Body of pancreas (tissue), 4 donors: ENCODE data around the gene HES5. TPM values are rescaled to one million over a fixed set of nuclear protein-coding genes. Genes with fewer than 3 reads are reported as not detected.

Experiments
- ATAC-seq: fragments of 150-250 bp; one replicate; pipeline ENCODE4 v1.9.1; 2016
- DNase-seq, 4 donors: peaks; one replicate each; pipeline ENCODE4 v3.0.0-alpha.2; 2019
- H3K27ac ChIP-seq, 4 donors: fragments of 200-600 bp; sonication (generic); 1 replicate in 3 of 4; 2 replicates in 1 of 4; pipeline versions ENCODE4 v1.5.1 to v1.6.1; 2016 to 2019; ENCODE audit warnings: mild to moderate bottlenecking in 1 of 4, mixed read lengths in 1 of 4, moderate library complexity in 1 of 4
- H3K27me3 ChIP-seq, 2 donors: fragments of 200-600 bp; sonication (generic); one replicate each; pipeline ENCODE4 v1.6.0; 2016; ENCODE audit warnings: mild to moderate bottlenecking in 1 of 2
- H3K36me3 ChIP-seq, 2 donors: fragments of 200-600 bp; sonication (generic); replicated peaks in 1 of 2; 2 replicates each; pipeline ENCODE4 v1.5.1; 2016; ENCODE audit warnings: low read depth in 2 of 2; ENCODE audit not compliant: insufficient read depth in 1 of 2
- H3K4me1 ChIP-seq: fragments of 200-600 bp; sonication (generic); one replicate; pipeline ENCODE4 v1.6.0; 2016
- H3K4me3 ChIP-seq, 2 donors: fragments of 200-600 bp; sonication (generic); 1 replicate in 1 of 2; 2 replicates in 1 of 2; pipeline ENCODE4 v1.5.1; 2016 to 2019
- H3K9me3 ChIP-seq, 3 donors: fragments of 200-600 bp; sonication (generic); 1 replicate in 2 of 3; 2 replicates in 1 of 3; pipeline ENCODE4 v1.5.1; 2016
- POLR2A ChIP-seq, 3 donors: fragments of 450-650 bp; IDR thresholded peaks; one replicate each; pipeline ENCODE4 v1.6.1; 2016; ENCODE audit warnings: antibody characterized with exemption in 3 of 3, mild to moderate bottlenecking in 2 of 3
- WGBS, 2 donors: methylation state at CpG; one replicate each; pipeline ENCODE4 v1.1.5; 2017; 5-methylcytosine and 5-hydroxymethylcytosine counted together
- intact Hi-C: fragments of 100-400 bp; cut with DNase I; formaldehyde crosslinking; loops from one replicate; pipeline ENCODE4 v1.15.1; 2023
- total RNA-seq, 2 donors: library from RNA; depleted of rRNA; stranded (reverse); fragments of >200 nt; gene quantifications; one replicate each; pipeline ENCODE4 v1.1.0, GENCODE V29; 2016
- TF ChIP-seq, protein P1 (sequence below), 7 experiments: fragments of 450-650 bp in 4 of 7; fragments of 200-600 bp in 3 of 7; sonication (generic) in 3 of 7; IDR thresholded peaks; one replicate each; pipeline ENCODE4 v1.5.1; 2016 to 2019; ENCODE audit warnings: antibody characterized with exemption in 7 of 7

The HES5 gene
- total RNA-seq, 2 donors from 2014 or later = not detected

DNA sequence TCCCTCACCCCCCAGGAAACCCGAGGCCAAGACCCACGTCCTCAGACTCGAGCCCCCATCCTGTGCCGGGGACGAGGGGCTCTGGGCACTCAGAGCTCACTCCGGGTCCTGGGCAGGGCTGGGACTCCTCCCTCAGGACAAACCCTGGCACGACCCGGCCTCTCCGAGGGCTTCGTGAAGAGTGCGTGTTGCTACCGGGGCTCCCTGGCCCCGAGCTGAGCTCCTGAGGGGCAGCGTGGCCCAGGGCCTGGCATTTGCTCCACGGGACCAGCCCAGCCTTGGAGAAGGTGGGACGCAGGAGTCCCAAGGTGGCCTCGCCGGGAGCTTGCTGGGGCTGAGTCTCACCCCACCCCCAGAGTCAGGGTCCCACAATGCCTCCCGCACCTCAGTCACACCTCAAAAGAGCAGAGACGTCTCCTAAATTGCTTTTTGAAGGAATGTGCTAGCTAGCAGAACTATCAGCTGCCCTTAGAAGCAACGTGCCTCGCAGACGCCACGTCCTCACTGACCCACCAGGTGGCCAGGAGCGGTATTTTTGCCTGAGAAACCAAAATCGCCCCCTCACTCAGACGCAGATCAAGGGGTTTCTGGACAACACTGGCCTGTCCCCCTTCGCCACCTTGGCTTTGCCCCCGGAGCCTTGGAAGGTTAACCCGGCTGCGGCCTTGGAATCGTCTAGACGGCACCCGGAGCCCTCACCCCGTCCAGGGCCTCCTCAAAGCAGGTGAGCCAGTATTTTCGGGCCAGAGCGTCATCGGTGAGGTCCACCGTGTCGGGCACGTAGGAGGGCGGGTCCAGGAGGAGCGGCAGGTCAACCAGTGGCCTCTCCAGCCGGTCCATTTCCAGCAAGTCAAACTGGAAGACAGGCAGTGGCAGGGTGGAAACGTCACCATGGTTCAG is 14.9 kb downstream of the HES5 start:
- H3K9me3 ChIP-seq = no peaks in the 10 kb centered on the region
- intact Hi-C loops = no loop called here
- H3K4me3 ChIP-seq = no peak overlapping the region
- H3K27me3 ChIP-seq = no peaks in the 10 kb centered on the region
- H3K4me1 ChIP-seq = no peaks in the 10 kb centered on the region
- no peak overlapping the region for H3K27ac ChIP-seq
- ATAC-seq (no peak), DNase-seq (no peak)
- H3K36me3 ChIP-seq = peaks cover 42 to 58% of the 10 kb centered on the region in 2 donors
- TF ChIP-seq, protein P1, sequence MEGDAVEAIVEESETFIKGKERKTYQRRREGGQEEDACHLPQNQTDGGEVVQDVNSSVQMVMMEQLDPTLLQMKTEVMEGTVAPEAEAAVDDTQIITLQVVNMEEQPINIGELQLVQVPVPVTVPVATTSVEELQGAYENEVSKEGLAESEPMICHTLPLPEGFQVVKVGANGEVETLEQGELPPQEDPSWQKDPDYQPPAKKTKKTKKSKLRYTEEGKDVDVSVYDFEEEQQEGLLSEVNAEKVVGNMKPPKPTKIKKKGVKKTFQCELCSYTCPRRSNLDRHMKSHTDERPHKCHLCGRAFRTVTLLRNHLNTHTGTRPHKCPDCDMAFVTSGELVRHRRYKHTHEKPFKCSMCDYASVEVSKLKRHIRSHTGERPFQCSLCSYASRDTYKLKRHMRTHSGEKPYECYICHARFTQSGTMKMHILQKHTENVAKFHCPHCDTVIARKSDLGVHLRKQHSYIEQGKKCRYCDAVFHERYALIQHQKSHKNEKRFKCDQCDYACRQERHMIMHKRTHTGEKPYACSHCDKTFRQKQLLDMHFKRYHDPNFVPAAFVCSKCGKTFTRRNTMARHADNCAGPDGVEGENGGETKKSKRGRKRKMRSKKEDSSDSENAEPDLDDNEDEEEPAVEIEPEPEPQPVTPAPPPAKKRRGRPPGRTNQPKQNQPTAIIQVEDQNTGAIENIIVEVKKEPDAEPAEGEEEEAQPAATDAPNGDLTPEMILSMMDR (IDR thresholded peaks at IDR 0.05) = no peak
- no peak for TF ChIP-seq POLR2A (IDR thresholded peaks at IDR 0.05)
- 93% methylated on average over 24 to 45 of the region's 45 CpGs for WGBS, 2 donors

DNA sequence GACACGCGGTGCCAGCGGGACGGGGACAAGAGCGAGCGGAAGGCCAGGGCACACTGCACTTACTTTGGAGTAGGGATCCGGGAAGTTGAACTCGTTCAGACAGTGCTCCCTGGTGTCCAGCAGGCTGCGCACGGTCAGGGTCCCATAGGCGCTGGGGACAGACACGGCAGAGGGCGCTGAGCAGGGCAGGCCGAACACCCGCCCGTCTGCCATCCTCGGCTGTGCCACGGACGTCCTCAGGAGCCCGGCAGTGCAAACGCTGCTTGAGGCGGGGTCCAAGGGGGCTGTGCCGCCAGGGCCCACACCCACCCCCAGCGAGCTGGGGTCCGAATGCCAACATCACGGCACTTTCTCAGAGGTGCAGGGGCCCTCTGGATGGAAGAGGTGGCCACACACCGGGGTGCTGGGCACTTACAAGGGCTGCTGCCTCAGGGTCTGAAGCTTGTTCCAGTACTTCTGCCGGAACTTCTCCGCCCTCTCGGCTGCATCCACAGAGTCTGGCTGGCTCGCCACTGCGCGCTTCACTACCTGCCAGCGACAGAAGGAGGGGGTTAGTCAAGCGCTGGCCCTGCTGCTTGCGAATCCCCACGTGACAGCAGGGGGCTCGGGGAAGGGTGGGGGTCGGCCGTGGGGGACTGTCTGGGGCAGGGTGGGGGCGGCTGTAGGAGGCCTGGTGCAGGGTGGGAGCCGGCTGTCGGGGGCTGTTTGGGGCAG is 16.0 kb downstream of the HES5 start:
- Histone ChIP-seq H3K27me3 (no peaks in the 10 kb centered on the region), H3K36me3 (peaks cover 46 to 52% of the 10 kb centered on the region in 2 donors), H3K9me3 (no peaks in the 10 kb centered on the region), H3K4me1 (no peaks in the 10 kb centered on the region), H3K27ac (no peak overlapping the region), H3K4me3 (no peak overlapping the region)
- WGBS, 2 donors = 95 to 96% methylated on average over 24 to 38 of the region's 43 CpGs
- intact Hi-C loops = no loop called here
- DNase-seq (no peak), ATAC-seq (no peak)
- TF ChIP-seq, protein P1 (IDR thresholded peaks at IDR 0.05) = no peak
- TF ChIP-seq POLR2A (IDR thresholded peaks at IDR 0.05) = no peak

DNA sequence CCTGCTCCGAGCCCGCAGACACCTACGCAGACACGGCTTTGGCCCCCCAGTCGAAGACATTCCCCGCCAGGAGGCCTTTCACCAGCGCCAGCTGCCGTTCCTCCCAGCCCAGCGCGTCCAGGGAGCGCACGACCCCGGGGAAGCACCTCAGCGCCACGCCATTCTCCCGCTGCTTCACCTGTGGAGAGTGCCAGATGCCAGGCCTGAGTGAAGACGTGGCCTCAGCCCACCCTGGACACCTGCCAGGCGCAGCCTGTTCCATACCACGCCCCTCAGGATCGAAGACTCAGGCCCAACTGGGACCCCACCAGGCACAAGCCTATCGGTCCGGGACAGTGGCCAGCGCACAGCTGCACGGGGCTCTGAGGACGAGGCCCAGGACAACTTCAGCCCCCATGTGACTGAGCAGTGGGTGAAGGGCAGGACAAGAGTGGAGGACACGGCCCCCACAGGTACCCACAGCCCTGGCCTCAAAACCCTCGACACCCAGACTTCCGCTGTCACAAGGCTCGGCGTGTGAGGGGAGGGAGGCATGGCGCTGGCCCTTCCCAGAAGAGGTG is 17.1 kb downstream of the HES5 start:
- Histone ChIP-seq H3K27ac (no peak overlapping the region), H3K36me3 (peaks cover 41 to 44% of the 10 kb centered on the region in 2 donors), H3K4me3 (no peak overlapping the region), H3K4me1 (no peaks in the 10 kb centered on the region), H3K9me3 (no peaks in the 10 kb centered on the region), H3K27me3 (no peaks in the 10 kb centered on the region)
- intact Hi-C loops = no loop called here
- DNase-seq (no peak), ATAC-seq (no peak)
- 94 to 96% methylated on average over 21 to 31 of the region's 31 CpGs for WGBS, 2 donors
- TF ChIP-seq, protein P1 (IDR thresholded peaks at IDR 0.05) = no peak
- no peak for TF ChIP-seq POLR2A (IDR thresholded peaks at IDR 0.05)

DNA sequence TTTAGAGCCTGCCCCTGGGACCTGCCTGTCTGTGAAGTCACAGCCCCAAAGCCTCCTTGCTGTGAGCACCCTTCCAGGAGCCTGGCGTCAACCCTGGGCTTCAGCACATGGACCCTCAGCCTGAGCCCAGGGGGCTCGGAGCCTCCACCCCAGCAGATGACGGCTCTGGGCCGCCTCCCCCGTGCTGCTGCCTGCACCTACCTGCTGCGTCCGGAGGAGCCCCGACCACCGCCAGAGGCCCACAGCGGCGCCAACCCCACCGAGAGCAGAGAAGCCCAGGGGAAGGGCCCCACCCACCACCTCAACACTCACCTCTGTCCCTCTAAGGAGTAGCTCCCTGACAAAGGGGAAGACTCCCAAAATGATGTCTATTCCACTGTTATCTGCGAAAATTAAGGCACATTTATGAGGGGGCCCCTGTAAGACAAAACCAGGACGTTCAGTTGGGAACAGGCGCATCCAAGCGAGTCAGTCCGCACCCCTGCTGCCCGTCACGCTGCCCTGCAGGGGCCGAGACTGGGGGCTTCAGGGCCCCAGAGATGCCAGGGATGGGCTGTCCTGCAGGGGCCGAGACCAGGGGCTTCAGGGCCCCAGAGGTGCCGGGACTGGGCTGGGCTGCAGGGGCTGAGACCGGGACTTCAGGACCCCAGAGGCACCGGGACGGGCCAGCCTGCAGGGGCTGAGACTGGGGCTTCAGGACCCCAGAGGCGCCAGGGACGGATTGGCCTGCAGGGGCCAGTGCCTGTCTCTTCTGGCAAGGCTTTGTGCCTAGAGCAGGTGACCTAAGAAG is 19.5 kb downstream of the HES5 start:
- intact Hi-C loops = no loop called here
- no peak for TF ChIP-seq POLR2A (IDR thresholded peaks at IDR 0.05)
- TF ChIP-seq, protein P1 (IDR thresholded peaks at IDR 0.05) = no peak
- H3K27ac ChIP-seq = no peak overlapping the region
- ATAC-seq (no peak), DNase-seq (no peak)
- peaks cover 28 to 32% of the 10 kb centered on the region in 2 donors for H3K36me3 ChIP-seq
- no peaks in the 10 kb centered on the region for H3K4me1 ChIP-seq
- no peaks in the 10 kb centered on the region for H3K27me3 ChIP-seq
- H3K4me3 ChIP-seq = no peak overlapping the region
- WGBS, 2 donors = 93 to 96% methylated on average over 11 to 25 of the region's 27 CpGs
- no peaks in the 10 kb centered on the region for H3K9me3 ChIP-seq
